Inferior parietal cortex (tissue), 1 donor: ENCODE results near the gene TAS1R3.
"Not testable (repeated sequence)": the region's sequence is repeated elsewhere in the genome, so short reads cannot be mapped to it uniquely, and the experiment has no call there.

Source experiments
- DNase-seq: peaks from one replicate; pipeline ENCODE4 v3.0.0-alpha.2; 2016; ENCODE audit errors: extremely low spot score

TAS1R3 gene

DNA sequence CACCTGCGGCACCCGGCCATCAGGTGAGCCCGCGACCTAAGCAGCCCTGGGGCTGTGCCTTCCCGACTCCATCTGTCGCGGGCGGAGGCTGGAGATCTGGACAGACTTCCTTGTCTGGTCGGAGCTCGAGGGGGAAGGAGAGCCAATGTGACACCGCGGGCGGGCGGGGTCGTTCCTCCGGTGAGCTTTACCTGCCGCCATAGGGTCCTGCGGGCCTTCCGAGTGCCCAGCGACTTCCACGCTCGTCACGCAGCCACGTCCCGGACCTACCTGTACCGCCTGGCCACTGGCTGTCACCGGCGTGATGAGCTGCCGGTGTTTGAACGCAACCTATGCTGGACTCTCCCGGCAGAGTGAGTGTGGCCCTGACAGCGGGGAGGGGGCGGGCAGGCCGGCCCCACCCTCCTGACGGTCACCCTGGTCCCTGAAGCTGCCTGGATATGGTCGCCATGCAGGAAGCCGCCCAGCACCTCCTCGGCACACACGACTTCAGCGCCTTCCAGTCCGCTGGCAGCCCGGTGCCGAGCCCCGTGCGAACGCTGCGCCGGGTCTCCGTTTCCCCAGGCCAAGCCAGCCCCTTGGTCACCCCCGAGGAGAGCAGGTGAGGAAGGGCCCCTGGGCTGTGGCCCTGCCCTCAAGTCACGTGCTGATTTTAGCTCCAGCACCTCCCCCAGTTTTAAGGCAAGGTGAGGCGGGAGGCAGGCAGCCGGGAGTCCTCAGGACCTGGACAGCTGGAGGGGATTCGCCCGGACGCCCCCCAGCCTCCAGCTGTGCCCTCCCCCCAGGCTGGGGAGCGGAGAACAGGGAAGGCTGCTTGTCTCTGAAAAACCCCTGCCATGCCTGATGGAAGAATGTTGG, 21.6 kb upstream of the TAS1R3 start:
- DNase-seq = no peak

DNA sequence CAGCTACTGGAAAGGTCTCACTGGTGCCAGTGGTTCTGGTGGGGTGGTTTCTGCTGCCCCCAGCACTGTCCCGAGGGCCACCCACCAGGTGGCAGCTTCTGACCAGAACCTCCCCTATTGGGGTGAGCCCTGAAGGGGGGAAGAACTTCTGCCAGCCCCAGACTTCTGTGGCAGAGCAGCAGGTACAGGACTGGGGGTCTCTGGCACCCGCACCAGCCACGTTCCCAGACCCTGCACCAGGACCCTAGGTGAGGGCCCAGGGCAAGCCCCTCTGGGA, 21.0 kb upstream of the TAS1R3 start:
- no peak for DNase-seq

DNA sequence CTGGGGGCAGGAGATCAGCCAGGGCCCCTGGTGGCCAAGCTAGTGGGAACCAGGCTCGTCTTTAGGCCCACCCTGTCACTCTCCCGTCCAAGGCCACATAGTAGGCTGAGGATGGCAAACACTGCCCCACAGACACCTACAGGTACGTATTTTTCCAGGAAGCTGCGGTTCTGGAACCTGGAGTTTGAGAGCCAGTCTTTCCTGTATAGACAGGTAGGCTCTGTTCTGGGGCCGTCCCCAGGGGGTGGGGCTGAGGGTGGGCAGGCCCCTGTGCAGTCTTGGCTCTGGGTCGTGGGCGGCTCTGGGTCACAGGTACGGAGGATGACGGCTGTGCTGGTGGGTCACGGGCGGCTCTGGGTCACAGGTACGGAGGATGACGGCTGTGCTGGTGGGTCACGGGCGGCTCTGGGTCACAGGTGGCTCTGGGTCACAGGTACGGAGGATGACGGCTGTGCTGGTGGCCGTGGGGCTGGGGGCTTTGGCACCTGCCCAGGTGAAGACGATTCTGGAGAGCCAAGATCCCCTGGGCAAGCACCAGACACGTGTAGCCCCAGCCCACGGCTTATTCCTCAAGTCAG, 20.5 kb upstream of the TAS1R3 start:
- no peak for DNase-seq

DNA sequence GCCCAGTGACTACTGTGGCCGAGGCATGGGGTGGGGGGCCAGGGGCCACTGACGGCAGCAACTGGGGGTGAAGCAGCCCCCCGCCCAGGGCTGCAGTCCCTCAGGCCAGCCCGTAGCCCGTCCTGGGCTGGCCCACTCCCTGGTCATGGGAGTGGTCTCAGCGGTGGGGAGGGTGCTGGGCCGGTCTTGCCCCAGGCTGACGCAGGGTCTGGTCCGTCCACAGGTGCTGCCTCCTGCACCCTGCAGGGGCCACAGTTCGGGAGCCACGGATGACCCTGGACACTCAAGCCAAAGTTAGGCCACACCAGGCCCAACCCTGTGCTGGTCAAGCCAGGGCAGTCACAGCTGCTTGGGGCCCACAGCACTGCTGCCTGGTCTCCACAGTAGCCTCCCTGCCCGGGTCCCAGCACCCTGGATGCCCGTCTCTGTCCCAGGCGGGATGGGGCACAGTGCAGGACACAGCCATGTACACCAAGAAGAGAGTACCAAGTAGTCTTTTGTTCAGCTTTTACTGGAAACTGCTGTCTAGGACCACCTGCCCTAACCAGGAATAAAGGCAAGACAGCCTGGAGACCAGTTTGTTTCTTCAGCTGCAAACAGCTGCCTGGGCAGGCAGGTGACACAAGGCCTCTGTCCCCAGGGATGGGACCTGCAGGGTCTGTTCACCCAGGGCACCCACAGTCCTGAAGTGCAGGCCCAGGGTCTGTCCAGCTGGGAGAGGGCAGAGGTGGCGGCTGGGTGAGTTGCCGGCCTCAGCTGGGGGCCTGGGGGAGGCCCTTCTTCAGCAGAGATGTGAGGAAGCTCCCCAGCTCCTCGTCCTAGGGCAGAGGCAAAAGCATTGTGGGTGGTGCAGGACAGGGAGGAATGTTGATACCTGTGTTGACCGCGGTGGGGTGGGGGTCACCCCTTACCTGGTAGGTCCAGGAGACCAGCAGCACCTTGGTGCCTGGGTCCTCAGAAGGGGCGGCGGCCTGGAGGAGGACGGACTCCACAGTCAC, 19.7 kb upstream of the TAS1R3 start:
- DNase-seq = no peak

DNA sequence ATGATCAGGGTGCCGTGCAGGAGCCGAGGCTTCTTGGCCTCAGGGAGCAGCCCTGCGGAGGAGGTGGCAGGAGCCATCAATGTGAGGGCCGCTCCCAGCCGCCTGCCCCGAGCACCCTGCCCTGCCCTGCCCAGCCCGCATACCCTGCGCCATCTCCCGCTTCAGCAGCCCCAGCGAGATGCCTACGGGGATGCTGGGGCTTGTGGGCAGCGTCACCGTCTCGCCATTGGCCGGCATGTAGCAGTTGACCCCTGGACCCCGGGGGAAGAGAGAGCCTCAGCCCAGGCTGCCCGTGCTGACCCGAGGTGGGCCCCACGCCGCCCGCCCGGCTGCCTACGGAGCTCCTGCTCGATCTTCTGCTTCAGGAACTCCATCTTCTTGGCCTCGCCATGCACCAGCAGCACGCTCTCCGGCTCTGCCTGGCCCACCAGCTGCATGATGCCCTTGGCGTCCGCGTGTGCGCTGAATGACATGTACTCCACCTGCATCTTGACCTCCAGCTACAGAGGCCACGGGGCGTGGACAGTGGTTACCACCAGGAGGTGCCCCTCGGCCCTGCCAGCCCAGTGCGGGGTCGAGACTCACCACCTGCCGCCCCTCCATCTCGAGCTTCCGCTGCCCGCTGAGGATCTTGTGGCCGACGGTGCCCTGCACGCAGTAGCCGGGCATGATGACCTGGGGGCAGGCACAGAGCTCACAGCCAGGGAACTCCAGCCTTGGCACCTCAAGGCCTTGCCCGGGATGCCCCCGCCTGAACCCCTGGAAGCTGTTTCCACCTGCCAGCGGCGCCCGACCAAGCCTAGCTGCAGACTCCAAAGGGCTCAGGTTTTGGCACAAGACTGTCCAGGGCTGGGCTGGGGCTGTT, 18.4 kb upstream of the TAS1R3 start:
- DNase-seq = no peak

DNA sequence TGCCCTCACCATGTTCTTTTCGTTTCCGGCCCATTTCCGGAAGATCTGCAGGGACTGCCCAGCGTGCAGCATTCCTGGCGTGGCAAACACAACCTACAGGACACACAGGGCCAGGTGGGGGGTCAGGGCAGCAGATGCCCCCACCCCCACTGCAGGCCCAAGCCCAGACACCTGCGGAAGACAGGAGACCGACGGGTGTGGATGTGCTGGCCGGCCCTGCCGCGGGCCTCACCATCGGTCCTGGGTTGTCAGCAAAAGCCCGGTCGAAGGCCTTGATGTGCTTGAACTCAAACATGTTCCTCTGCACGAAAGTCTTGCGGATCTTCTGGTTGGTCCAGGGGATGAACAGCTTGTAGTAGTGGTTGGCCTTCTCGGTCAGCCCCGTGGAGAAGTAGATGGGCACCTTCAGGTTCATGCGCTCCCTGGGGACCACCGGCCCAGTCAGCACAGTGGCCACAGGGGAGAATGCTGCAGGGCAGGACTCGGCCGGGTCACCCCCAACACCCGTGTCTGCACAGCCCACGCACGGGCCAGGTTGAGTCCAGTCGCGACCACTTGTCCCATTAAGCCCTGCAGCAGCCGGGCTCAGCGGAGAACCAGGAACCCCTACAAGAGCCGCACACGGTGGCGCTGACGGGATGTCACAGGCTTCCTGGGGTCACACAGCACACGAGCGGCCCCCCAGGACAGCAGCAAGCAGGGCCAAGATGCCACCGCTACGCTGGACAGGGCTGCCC, 17.4 kb upstream of the TAS1R3 start:
- no peak for DNase-seq

DNA sequence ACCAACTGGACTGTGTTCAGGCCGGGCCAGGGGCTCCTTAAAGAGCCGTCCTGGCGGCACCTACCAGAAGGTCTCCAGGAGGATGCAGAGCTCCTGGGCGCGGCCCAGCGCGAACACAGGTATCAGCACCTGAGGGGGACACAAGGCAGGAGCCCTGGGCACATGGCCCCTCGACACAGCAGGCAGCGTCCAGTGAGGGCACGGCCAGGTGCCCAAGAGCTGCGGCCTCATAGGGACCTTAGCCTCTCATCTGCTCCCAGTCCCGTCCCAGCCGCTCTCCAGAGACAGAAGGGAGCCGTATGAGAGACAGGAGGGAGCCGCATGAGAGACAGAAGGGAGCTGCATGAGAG, 16.9 kb upstream of the TAS1R3 start:
- no peak for DNase-seq

DNA sequence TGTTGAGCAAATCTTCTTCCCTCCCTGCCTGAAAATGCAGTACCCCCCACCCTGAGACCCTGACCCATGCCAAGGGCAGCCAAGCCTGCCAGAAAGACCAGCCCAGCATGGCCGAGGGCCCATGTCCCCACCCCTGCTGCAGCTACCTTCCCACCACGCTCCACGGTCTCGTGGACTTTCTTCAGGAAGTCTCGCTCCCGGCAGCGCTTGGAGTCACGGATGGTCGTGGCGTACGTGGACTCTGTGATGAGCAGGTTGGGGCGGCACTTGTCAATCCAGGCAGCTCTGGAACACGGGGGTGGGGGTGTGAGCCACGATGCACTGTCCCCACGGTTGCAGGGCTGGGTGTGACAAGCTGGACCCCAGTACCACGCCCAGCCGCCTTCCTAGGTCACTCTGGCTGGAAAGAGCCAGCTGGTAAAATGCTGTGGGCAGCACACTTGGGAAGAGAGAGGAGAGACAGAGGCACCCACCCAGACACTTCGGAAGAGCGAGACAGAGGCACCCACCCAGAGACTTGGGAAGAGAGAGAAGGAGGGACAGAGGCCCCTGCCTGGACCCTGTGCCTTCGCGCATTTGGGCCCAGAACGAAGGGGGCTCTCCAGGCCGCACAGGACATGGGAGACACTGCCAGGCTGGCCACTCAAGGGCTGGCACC, 16.3 kb upstream of the TAS1R3 start:
- no peak for DNase-seq

DNA sequence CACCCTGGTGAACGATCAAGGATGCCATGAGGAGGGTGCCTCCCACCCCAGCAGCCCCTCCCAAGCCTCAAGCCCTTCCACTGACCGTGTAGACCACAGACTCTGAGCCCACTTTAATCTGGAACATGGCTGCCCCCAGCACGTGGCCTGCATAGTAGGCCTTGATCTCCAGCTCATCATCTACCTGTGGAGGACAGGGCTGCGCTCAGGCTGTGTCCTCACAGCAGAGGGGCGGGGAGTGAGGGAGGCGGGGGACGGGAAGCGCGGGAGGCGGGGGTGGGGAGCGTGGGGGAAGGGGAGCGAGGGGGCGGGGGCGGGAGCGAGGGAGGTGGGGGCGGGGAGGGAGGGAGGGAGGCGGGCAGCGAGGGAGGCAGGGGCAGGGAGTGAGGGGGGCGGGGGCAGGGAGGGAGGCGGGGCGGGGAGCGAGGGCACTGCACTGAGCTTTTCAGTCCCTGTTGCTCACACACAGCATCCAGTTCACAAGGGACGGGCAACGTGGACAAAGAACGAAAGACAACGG, 15.6 kb upstream of the TAS1R3 start:
- no peak for DNase-seq

DNA sequence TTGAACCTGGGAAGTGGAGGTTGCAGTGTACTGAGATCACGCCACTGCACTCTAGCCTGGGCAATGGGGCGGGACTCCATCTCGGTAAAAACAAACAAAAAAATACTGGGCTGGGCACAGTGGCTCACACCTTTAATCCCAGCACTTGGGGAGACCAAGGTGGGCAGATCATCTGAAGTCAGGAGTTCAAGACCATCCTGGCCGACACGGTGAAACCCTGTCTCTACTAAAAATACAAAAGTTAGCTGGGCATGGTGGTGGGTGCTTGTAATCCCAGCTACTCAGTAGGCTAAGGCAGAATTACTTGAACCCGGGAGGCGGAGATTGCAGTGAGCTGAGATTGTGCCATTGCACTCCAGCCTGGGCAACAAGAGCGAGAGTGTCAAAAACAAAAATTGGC, 14.9 kb upstream of the TAS1R3 start:
- DNase-seq = not testable (repeated sequence)

DNA sequence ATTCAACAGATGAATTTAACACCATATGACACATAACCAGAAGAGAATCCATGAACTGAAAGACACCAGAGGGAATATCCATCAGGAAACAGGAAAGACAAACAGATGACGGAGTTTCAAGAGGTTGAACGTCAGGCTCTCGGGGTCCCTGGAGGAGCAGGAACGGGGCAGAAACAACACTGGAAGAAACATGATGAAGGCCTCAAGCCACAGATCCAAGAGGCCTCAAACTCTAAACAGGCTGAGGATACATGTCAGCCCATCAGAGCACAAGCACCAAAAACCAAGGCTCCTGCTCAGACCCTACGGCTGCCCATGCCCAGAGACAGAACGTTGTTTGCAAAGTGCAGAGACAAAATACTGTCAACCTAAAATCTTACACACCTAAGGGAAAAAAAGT, 13.7 kb upstream of the TAS1R3 start:
- DNase-seq = no peak

DNA sequence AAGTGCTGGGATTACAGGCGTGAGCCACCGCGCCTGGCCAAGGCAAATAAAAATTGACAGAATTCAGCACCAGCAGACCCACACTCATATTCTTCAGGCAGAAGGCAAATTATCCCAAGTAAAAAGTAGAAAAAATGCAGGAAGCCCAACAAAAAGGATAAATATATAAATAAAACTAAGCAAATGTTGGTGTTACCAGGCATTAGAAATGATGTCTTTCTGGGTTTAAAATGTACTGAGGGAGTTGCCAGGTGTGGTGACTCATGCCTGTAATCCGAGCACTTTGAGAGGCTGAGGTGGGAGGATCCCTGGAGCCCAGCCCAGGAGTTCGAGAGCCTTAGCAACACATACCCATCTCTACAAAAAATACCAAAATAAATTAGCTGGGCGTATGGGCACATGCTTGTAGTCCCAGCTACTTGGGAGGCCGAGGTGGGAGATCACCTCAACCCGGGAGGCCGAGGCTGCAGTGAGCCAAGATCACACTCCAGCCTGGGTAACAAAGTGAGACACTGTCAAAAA, 12.9 kb upstream of the TAS1R3 start:
- DNase-seq = peak; percentile 69

DNA sequence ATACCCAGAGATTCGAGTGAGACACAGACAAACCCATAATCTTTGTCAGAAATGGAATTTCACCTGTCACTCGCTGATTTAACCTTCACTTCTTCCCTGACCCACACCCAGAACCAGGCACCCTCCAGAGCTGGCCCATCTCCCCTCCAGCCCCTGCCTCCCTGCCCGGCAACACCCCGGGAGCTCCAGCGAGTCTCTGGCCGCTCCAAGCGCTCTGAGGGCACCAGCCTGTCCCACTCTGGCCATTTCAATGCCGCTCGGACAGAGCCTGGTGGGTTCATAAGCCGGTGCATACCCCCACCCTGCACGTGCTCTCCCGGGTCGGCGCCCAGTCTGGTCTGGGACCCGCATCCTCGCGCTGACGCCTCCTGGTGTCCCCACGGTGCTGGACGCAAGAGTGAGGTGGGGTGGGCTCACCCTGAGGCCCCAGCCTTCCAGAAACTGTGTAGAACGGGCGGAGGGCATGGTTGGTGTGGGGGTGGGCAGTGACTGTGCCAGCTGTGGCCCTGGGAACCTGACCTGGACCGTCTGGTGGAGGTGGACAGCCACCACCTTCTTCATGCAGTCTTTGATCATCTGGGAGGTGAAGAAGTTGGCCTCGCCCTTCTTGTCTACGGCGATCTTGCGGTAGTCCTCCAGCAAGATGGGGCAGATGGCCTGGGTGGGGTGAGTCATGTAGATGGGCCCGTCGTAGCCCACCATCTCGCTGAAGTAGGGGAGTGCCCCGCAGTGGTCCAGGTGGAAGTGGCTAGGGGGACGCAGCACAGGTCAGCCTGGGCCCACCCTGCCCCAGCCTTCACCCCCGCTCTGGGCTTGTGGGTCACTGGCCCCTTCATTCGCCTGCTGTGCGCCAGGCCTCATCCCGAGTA, 12.1 kb upstream of the TAS1R3 start:
- DNase-seq = no peak

DNA sequence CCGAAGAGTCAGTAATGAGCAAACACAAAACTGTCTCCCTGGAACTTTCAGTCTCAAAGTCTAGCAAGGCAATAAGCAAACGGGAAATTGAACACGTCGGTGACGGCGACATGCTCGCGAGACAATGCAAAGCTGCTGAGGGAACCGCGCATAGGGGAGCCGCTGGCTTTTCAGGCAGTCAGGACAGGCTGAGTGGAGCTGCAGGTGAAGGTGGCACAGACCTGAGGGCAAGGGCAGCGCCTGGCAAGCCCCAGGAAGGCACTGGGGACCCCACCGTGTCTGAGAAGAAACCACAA, 11.5 kb upstream of the TAS1R3 start:
- no peak for DNase-seq

DNA sequence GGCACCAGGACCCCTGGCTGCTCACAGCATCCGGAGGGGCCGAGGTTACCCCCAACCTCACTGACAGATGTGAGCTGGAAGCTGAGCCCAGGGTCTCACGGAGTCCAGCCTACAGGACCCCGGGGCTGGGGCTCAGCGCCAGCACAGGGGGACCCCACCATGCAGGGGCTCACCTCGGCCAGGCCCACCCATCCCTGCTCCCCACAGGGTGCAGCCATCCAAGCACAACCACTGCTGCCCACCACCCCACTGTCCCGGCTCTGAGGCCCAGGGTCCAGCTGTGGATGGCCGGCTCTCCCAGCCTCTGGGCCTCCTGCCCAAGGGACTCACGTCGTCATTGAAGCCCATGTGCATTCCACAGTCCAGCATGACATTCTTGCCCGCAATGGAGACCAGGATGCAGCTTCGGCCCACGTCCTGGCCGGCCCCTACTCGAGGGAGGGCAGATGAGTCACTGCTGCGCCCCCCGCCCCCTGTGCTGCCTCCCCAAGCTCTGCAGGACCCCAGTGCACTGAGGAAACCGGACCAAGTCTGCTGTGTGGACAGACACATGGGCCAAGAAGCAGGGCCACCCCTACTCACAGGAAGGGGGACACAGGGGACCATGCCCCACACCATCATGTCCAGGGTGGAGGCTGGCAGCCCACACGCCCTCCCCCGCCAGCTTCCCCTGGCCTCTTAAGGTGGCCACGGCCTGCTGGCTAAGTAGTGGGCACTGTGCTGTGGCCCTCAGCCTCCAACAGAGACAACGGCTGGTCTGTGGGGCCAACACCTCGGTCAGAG, 10.2 kb upstream of the TAS1R3 start:
- DNase-seq = no peak

DNA sequence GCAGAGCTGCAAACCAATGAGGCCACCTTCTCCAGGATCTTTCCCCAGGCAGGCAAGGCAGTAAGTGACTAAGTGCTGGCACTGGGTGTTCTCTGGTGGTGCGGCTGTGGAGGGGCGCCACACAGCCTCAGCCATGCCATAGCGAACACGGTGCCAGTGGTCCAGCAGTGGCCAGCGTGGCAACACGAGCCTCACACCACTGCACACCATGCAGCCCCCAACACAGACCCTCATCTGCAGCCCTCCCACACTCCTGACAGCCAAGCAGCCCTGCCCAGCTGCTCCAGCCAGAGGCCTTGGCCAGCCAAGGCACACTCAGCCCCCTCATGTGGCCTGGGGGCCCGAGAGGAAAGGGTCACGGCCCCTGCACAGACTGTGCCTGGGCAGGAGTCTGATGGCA, 9.6 kb upstream of the TAS1R3 start:
- DNase-seq = no peak

DNA sequence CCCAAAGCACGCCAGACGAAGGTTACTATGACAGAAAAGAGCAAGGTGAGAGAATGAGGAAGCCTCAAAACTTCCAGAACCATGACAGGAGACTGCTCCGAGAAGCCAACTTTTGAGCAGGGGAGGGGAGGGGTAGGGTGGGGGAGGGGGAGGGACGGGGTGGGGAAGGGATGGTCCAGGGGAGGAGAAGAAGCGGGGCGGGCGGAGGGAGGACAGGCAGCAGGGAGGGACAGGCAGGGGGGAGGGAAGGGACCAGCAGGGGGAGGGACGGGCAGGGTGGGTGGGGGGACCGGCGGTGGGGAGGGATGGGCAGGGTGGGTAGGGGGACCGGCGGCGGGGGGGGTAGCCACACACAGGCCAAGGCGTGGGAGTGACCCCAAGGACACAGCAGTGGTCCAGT, 8.7 kb upstream of the TAS1R3 start:
- DNase-seq = no peak

DNA sequence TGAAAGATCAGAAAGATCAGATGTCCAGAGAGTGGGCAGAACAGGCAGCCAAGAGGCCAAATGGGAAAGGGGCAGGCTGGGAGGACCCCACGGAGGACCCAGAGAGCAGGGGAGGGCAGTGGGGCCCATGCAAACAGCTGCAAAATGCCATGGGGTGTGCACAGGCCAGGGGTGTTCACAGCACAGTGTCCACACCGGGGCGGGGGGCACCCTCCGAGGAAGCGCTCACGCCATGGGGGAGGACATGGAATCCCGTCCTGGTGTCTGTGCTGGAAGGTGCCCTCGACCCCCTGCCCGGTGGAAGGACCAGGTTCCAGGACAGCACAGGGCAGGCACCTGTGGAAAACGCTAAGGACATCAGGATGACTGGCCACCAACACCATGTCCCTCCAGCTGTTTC, 8.1 kb upstream of the TAS1R3 start:
- DNase-seq = no peak
